ENCODE data around the gene KRTAP17-1. TPM values are rescaled to one million over a fixed set of nuclear protein-coding genes. Genes with fewer than 3 reads are reported as not detected.

KRTAP17-1 gene
- total and polyA plus RNA-seq, 8 donors: not detected

DNA sequence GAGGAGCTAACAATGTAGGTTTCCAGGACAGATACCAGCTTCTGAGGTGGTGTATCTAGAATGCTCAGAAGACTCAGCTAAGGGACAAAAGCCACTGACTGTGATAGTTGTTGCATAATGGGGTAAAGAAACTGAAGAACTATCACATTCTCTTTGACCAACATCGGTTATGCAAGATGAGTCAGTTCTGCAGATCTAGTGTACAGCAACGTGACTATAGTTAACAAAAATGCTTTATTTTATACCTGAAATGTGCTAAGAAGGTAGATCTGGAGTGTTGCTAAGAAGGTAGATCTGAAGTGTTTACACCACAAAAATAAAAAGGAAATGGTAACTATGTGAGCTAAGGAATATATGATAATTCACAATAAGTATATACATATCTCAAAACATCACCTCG lies 47.8 kb downstream of the KRTAP17-1 start:
- WGBS, 2 donors: 78% methylated on average over 3 of the region's 3 CpGs; no CpG with 5 or more reads in 1 of the 2 donors
- no peak overlapping the region for H3K27ac ChIP-seq
- DNase-seq (no peak), FAIRE-seq (no peak), ATAC-seq (no peak)
- H3K9me3 ChIP-seq: no peaks in the 10 kb centered on the region
- intact Hi-C loops (cut with DNase I): no loop called here
- H3K27me3 ChIP-seq: peaks cover 0 to 1% (median 0%) of the 10 kb centered on the region in 4 donors
- H3K36me3 ChIP-seq: no peaks in the 10 kb centered on the region
- TF ChIP-seq CTCF (IDR thresholded peaks at IDR 0.05): no peak
- H3K4me1 ChIP-seq: no peaks in the 10 kb centered on the region
- no peak overlapping the region for H3K4me3 ChIP-seq

DNA sequence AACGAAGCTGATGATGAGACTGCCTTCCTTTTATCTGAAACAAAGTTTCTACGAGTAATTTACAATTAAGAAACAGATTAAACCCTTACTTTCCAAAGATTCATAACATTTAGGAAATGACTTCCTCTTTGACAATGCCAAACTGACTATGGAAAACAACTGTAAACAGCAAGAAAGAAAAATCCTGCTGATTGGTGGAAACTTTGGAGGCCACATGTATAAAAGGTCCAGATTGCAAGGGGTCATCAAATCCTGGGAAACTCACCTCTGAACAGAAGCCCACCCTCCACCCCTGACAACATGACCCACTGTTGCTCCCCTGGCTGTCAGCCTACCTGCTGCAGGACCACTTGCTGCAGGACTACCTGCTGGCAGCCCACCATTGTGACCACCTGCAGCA lies 50.4 kb downstream of the KRTAP17-1 start, which contains the start of gene KRTAP9-6:
KRTAP9-6 (plus strand) TSS at position 301 of the 400 bp plus-strand sequence; CDS start at position 301, 0 bp downstream.
- Histone ChIP-seq H3K27ac (no peak within 1 kb of the TSS), H3K4me3 (no peak within 1 kb of the TSS), H3K9me3 (no peaks in the 10 kb centered on the region), H3K4me1 (no peaks in the 10 kb centered on the region), H3K27me3 (peaks cover 0 to 3% (median 0%) of the 10 kb centered on the region in 4 donors), H3K36me3 (no peaks in the 10 kb centered on the region)
- 25 to 27% methylated on average over 2 of the region's 2 CpGs for WGBS, 2 donors
- ATAC-seq (no peak), DNase-seq (no peak), FAIRE-seq (no peak)
- no peak for TF ChIP-seq CTCF (IDR thresholded peaks at IDR 0.05)
- intact Hi-C loops (cut with DNase I): no loop called here

Other genes starting within 250 kb of the KRTAP17-1 start
Only the 30 nearest of the 35 such genes appear.
- not detected for gene KRTAP4-9, start 210.3 kb downstream of the KRTAP17-1 start, total RNA-seq
- gene KRTAP4-9, start 210.3 kb downstream of the KRTAP17-1 start, polyA plus RNA-seq: not detected
- not detected for gene KRTAP4-11, start 197.3 kb downstream of the KRTAP17-1 start, total RNA-seq
- gene KRTAP4-11, start 197.3 kb downstream of the KRTAP17-1 start, polyA plus RNA-seq: not detected
- gene KRTAP4-12, start 191.5 kb downstream of the KRTAP17-1 start, total RNA-seq: not detected
- gene KRTAP4-12, start 191.5 kb downstream of the KRTAP17-1 start, polyA plus RNA-seq: not detected
- gene KRTAP4-6, start 175.2 kb downstream of the KRTAP17-1 start, total RNA-seq: not detected
- gene KRTAP4-6, start 175.2 kb downstream of the KRTAP17-1 start, polyA plus RNA-seq: not detected
- not detected for gene KRTAP4-5, start 165.9 kb downstream of the KRTAP17-1 start, total RNA-seq
- gene KRTAP4-5, start 165.9 kb downstream of the KRTAP17-1 start, polyA plus RNA-seq: not detected
- gene KRTAP4-4, start 155.0 kb downstream of the KRTAP17-1 start, total RNA-seq: not detected
- not detected for gene KRTAP4-4, start 155.0 kb downstream of the KRTAP17-1 start, polyA plus RNA-seq
- gene KRTAP4-3, start 147.5 kb downstream of the KRTAP17-1 start, total RNA-seq: not detected
- not detected for gene KRTAP4-3, start 147.5 kb downstream of the KRTAP17-1 start, polyA plus RNA-seq
- not detected for gene KRTAP4-2, start 137.5 kb downstream of the KRTAP17-1 start, total RNA-seq
- gene KRTAP4-2, start 137.5 kb downstream of the KRTAP17-1 start, polyA plus RNA-seq: not detected
- gene KRTAP4-1, start 130.8 kb downstream of the KRTAP17-1 start, total RNA-seq: not detected
- gene KRTAP4-1, start 130.8 kb downstream of the KRTAP17-1 start, polyA plus RNA-seq: not detected
- gene KRTAP9-1, start 125.8 kb downstream of the KRTAP17-1 start, total RNA-seq: not detected
- gene KRTAP9-1, start 125.8 kb downstream of the KRTAP17-1 start, polyA plus RNA-seq: not detected
- gene KRTAP9-2, start 89.1 kb downstream of the KRTAP17-1 start, total RNA-seq: not detected
- not detected for gene KRTAP9-2, start 89.1 kb downstream of the KRTAP17-1 start, polyA plus RNA-seq
- not detected for gene KRTAP9-3, start 83.3 kb downstream of the KRTAP17-1 start, total RNA-seq
- not detected for gene KRTAP9-3, start 83.3 kb downstream of the KRTAP17-1 start, polyA plus RNA-seq
- gene KRTAP9-8, start 77.7 kb downstream of the KRTAP17-1 start, total RNA-seq: not detected
- not detected for gene KRTAP9-8, start 77.7 kb downstream of the KRTAP17-1 start, polyA plus RNA-seq
- not detected for gene KRTAP9-4, start 66.0 kb downstream of the KRTAP17-1 start, total RNA-seq
- gene KRTAP9-4, start 66.0 kb downstream of the KRTAP17-1 start, polyA plus RNA-seq: not detected
- not detected for gene KRTAP9-9, start 60.3 kb downstream of the KRTAP17-1 start, total RNA-seq
- gene KRTAP9-9, start 60.3 kb downstream of the KRTAP17-1 start, polyA plus RNA-seq: not detected
- not detected for gene KRTAP9-6, start 50.3 kb downstream of the KRTAP17-1 start, total RNA-seq
- gene KRTAP9-6, start 50.3 kb downstream of the KRTAP17-1 start, polyA plus RNA-seq: not detected
- gene KRTAP9-7, start 40.0 kb downstream of the KRTAP17-1 start, total RNA-seq: not detected
- gene KRTAP9-7, start 40.0 kb downstream of the KRTAP17-1 start, polyA plus RNA-seq: not detected
- gene KRTAP29-1, start 12.9 kb downstream of the KRTAP17-1 start, total RNA-seq: not detected
- not detected for gene KRTAP29-1, start 12.9 kb downstream of the KRTAP17-1 start, polyA plus RNA-seq
- gene KRTAP16-1, start 6.4 kb downstream of the KRTAP17-1 start, total RNA-seq: not detected
- not detected for gene KRTAP16-1, start 6.4 kb downstream of the KRTAP17-1 start, polyA plus RNA-seq
- gene KRT33A, start 35.1 kb upstream of the KRTAP17-1 start, total RNA-seq: not detected
- not detected for gene KRT33A, start 35.1 kb upstream of the KRTAP17-1 start, polyA plus RNA-seq
- gene KRT33B, start 54.1 kb upstream of the KRTAP17-1 start, total RNA-seq: not detected
- not detected for gene KRT33B, start 54.1 kb upstream of the KRTAP17-1 start, polyA plus RNA-seq
- not detected for gene KRT34, start 66.6 kb upstream of the KRTAP17-1 start, total RNA-seq
- gene KRT34, start 66.6 kb upstream of the KRTAP17-1 start, polyA plus RNA-seq: not detected
- gene KRT31, start 81.9 kb upstream of the KRTAP17-1 start, total RNA-seq: not detected
- not detected for gene KRT31, start 81.9 kb upstream of the KRTAP17-1 start, polyA plus RNA-seq
- not detected for gene KRT37, start 108.9 kb upstream of the KRTAP17-1 start, total RNA-seq
- not detected for gene KRT37, start 108.9 kb upstream of the KRTAP17-1 start, polyA plus RNA-seq
- not detected for gene KRT38, start 125.3 kb upstream of the KRTAP17-1 start, total RNA-seq
- gene KRT38, start 125.3 kb upstream of the KRTAP17-1 start, polyA plus RNA-seq: not detected
- not detected for gene KRT32, start 151.7 kb upstream of the KRTAP17-1 start, total RNA-seq
- under 1 TPM in 1 of 2 donors, not detected in 1; 0.05 TPM for gene KRT32, start 151.7 kb upstream of the KRTAP17-1 start, polyA plus RNA-seq
- gene KRT35, start 165.4 kb upstream of the KRTAP17-1 start, total RNA-seq: not detected
- gene KRT35, start 165.4 kb upstream of the KRTAP17-1 start, polyA plus RNA-seq: not detected
- gene KRT36, start 174.2 kb upstream of the KRTAP17-1 start, total RNA-seq: not detected
- gene KRT36, start 174.2 kb upstream of the KRTAP17-1 start, polyA plus RNA-seq: not detected
- gene KRT13, start 189.9 kb upstream of the KRTAP17-1 start, total RNA-seq: under 1 TPM in 1 of 6 donors, not detected in 5; 0.39 TPM
- 10 to 100 TPM in 1 of 2 donors, 1 to 10 TPM in 1; 5.3 to 11.9 TPM for gene KRT13, start 189.9 kb upstream of the KRTAP17-1 start, polyA plus RNA-seq
- gene KRT15, start 203.2 kb upstream of the KRTAP17-1 start, total RNA-seq: 1 to 10 TPM in 2 of 6 donors, under 1 TPM in 4; 0.20 to 1.4 (median 0.43) TPM
- 1 to 10 TPM; 1.1 TPM for gene KRT15, start 203.2 kb upstream of the KRTAP17-1 start, polyA plus RNA-seq

Data from pancreas (tissue), 10 donors.